A172 (cell line): Measurements from ENCODE around the gene FXYD5. TPM values are rescaled to one million over a fixed set of nuclear protein-coding genes. Genes with fewer than 3 reads are reported as not detected.
"Not testable (repeated sequence)": the region's sequence is repeated elsewhere in the genome, so short reads cannot be mapped to it uniquely, and the experiment has no call there.

ENCODE experiments used
- DNase-seq: peaks from one replicate; pipeline ENCODE4 v3.0.0-alpha.2; 2015; ENCODE audit warnings: low spot score
- total RNA-seq: library from RNA; depleted of rRNA; stranded (reverse); fragments of >200 nt; shearing (Covaris generic); gene quantifications from 2 replicates; pipeline ENCODE4 v1.2.3, GENCODE V29; 2014

The FXYD5 gene
- total RNA-seq, 1 experiment from 2014 or later: 93.9 TPM

- no peak for DNase-seq
Observed at GRCh38 chr19:35177377-35178274, 23.1 kb downstream of the FXYD5 start.

GRCh38 chr19:35178701-35179100 lies 24.2 kb downstream of the FXYD5 start:
- no peak for DNase-seq

GRCh38 chr19:35179830-35180229 lies 25.3 kb downstream of the FXYD5 start:
- no peak for DNase-seq

- DNase-seq: no peak
Observed at GRCh38 chr19:35181387-35181786, 26.9 kb downstream of the FXYD5 start.

GRCh38 chr19:35184267-35184666 lies 29.7 kb downstream of the FXYD5 start:
- no peak for DNase-seq

GRCh38 chr19:35184884-35185283 lies 30.3 kb downstream of the FXYD5 start:
- DNase-seq: no peak

GRCh38 chr19:35194012-35194984 lies 39.8 kb downstream of the FXYD5 start:
- no peak for DNase-seq

GRCh38 chr19:35195830-35196229 lies 41.3 kb downstream of the FXYD5 start:
- DNase-seq: no peak

GRCh38 chr19:35196861-35197260 lies 42.3 kb downstream of the FXYD5 start:
- not testable (repeated sequence) for DNase-seq

- DNase-seq: no peak
Observed at GRCh38 chr19:35199481-35199880, 44.9 kb downstream of the FXYD5 start.

- no peak for DNase-seq
Observed at GRCh38 chr19:35202722-35203688, 48.5 kb downstream of the FXYD5 start.

GRCh38 chr19:35204799-35205732 lies 50.5 kb downstream of the FXYD5 start:
- no peak for DNase-seq

GRCh38 chr19:35205733-35206323 lies 51.3 kb downstream of the FXYD5 start:
- DNase-seq: no peak

- no peak for DNase-seq
Observed at GRCh38 chr19:35206379-35206778, 51.8 kb downstream of the FXYD5 start.

- no peak for DNase-seq
Observed at GRCh38 chr19:35206855-35207254, 52.3 kb downstream of the FXYD5 start.

- no peak for DNase-seq
Observed at GRCh38 chr19:35207391-35207871, 52.9 kb downstream of the FXYD5 start.

GRCh38 chr19:35208121-35208520 lies 53.6 kb downstream of the FXYD5 start:
- no peak for DNase-seq

- no peak for DNase-seq
Observed at GRCh38 chr19:35209646-35210045, 55.1 kb downstream of the FXYD5 start.

- no peak for DNase-seq
Observed at GRCh38 chr19:35211545-35212230, 57.2 kb downstream of the FXYD5 start.
